Right lobe of liver (tissue), 6 donors: ENCODE measurements around the gene BCR. TPM values are rescaled to one million over a fixed set of nuclear protein-coding genes. Genes with fewer than 3 reads are reported as not detected.
"Not testable (repeated sequence)": the region's sequence is repeated elsewhere in the genome, so short reads cannot be mapped to it uniquely, and the experiment has no call there.

Experiments used
- ATAC-seq, 4 donors: fragments of 200-7000 bp; cut with Tn5 transposase; one replicate each; pipeline ENCODE4 v1.9.1; 2020; ENCODE audit warnings: mild to moderate bottlenecking in 4 of 4, moderate library complexity in 4 of 4
- DNase-seq, 3 donors: peaks; one replicate each; pipeline ENCODE4 v3.0.0-alpha.2; 2020
- H3K27ac ChIP-seq, 3 donors: fragments of 200-600 bp; one replicate each; pipeline ENCODE4 v1.8.0; 2022
- H3K27me3 ChIP-seq, 2 donors: fragments of 200-600 bp; one replicate each; pipeline ENCODE4 v1.8.0; 2022
- H3K36me3 ChIP-seq, 4 donors: fragments of 200-600 bp; sonication (generic) in 1 of 4; one replicate each; pipeline versions ENCODE4 v1.5.1 to v1.8.0; 2017 to 2022; ENCODE audit warnings: control low read depth in 1 of 4
- H3K4me1 ChIP-seq, 4 donors: fragments of 200-600 bp; sonication (generic) in 1 of 4; one replicate each; pipeline versions ENCODE4 v1.5.1 to v1.8.0; 2017 to 2022; ENCODE audit warnings: control low read depth in 1 of 4
- H3K4me3 ChIP-seq, 3 donors: fragments of 200-600 bp; one replicate each; pipeline ENCODE4 v1.8.0; 2022
- H3K9me3 ChIP-seq, 4 donors: fragments of 200-600 bp; sonication (generic) in 1 of 4; one replicate each; pipeline versions ENCODE4 v1.5.1 to v1.8.0; 2017 to 2022; ENCODE audit warnings: control low read depth in 1 of 4
- CTCF ChIP-seq, 4 donors: fragments of 200-600 bp in 3 of 4; fragments of 450-650 bp in 1 of 4; IDR thresholded peaks; one replicate each; pipeline versions ENCODE4 v1.5.1 to v1.8.0; 2016 to 2022; ENCODE audit warnings: antibody characterized with exemption in 4 of 4, mild to moderate bottlenecking in 2 of 4
- POLR2A ChIP-seq: fragments of 450-650 bp; IDR thresholded peaks from one replicate; pipeline ENCODE4 v1.6.1; 2017; ENCODE audit warnings: antibody characterized with exemption, mild to moderate bottlenecking
- WGBS: methylation state at CpG from one replicate; pipeline ENCODE4 v1.1.6; 2018; ENCODE audit warnings: low coverage, low lambda C conversion rate; ENCODE audit not compliant: insufficient coverage; ENCODE audit errors: missing lambda C conversion rate; 5-methylcytosine and 5-hydroxymethylcytosine counted together
- intact Hi-C, 2 donors: fragments of 100-400 bp; cut with DNase I; formaldehyde crosslinking; loops; one replicate each; pipeline versions ENCODE4 v1.11.2 to v1.14.1; 2022
- small RNA-seq, 2 experiments: library from RNA; depleted of rRNA; stranded (forward); fragments of <200 nt; gene quantifications; one replicate each; pipeline ENCODE3, GENCODE V24; 2016
- total RNA-seq, 6 experiments: library from RNA; depleted of rRNA in 2 of 6; stranded (reverse); fragments of >200 nt in 2 of 6; fragmentation: NEBNext Ultra II Directional in 3 of 6; extraction: Animal tissue kit (Norgen Biotek cat#: 25700) in 3 of 6; gene quantifications; one replicate each; pipeline versions ENCODE4 v1.1.0 to v1.2.4, GENCODE V29; 2016 to 2023
- donor health status: DM: no; HTN: yes; CAD: no.
- donor health status: DM: no; HTN: no; CAD: no.
- donor health status: DM: no; HTN: no; CAD: no.
- donor health status: DM: no; HTN: yes; CAD: no.
- donor health status: DM: no; HTN: yes; CAD: no.

Gene BCR
- total RNA-seq, 6 experiments from 2014 or later, result 22.7 to 28.8 (median 24.3) TPM

- Histone ChIP-seq H3K4me3 (no peak overlapping the region), H3K4me1 (no peaks in the 10 kb centered on the region), H3K27me3 (no peaks in the 10 kb centered on the region), H3K36me3 (no peaks in the 10 kb centered on the region), H3K9me3 (no peaks in the 10 kb centered on the region), H3K27ac (no peak overlapping the region)
- ATAC-seq (peak in 2 of 4 donors; percentile 38 to 53), DNase-seq (no peak)
- intact Hi-C loops, result no loop called here
- WGBS, result 66% methylated on average over 3 of the region's 3 CpGs
- TF ChIP-seq CTCF (IDR thresholded peaks at IDR 0.05) (no peak), POLR2A (no peak)
Measured at GRCh38 chr22:23363683-23364082, 183.4 kb downstream of the BCR start.

DNA sequence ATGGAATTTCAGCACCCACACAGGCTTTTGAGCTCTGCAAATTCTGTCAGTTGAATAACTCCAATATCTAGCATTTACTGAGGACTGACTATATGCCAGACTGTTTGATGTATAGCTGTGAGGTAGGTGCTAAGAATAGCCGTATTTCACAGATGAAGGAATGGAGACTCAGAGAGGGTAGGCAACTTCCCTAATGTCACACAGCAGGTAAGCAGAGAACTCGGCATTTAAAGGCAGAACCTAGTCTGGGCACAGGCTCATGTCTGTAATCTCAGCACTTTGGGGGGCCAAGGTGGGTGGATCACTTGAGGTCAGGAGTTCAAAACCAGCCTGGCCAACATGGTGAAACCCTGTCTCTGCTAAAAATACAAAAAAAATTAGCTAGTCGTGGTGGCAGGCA, 184.1 kb downstream of the BCR start:
- Histone ChIP-seq H3K4me1 (no peaks in the 10 kb centered on the region), H3K4me3 (no peak overlapping the region), H3K9me3 (no peaks in the 10 kb centered on the region), H3K27me3 (no peaks in the 10 kb centered on the region), H3K36me3 (no peaks in the 10 kb centered on the region), H3K27ac (no peak overlapping the region)
- DNase-seq, result no peak
- WGBS, result 80% methylated on average over 3 of the region's 3 CpGs
- TF ChIP-seq CTCF (IDR thresholded peaks at IDR 0.05), result no peak
- no peak for TF ChIP-seq POLR2A
- no peak for ATAC-seq
- intact Hi-C loops, result no loop called here

DNA sequence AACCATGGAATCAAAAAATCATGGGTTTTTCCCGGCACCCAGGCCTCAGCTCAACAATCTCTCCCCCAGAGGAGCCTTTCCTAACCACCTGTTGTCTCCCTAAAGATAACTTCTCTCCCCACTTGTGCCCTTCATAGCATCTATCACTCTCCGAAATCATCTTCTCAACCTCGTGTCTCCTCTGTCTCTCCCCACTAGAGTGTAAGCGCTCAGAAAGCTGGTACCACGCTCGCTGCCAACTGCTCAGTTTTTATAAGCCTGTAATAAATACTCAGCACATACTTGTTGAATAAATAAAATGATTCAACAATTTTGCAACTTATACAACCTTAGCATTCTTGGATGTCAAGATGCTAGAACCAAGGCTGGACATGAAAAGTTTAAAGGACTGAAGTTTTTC, 185.2 kb downstream of the BCR start:
- H3K4me3 ChIP-seq, result no peak overlapping the region
- H3K27me3 ChIP-seq, result no peaks in the 10 kb centered on the region
- TF ChIP-seq CTCF (IDR thresholded peaks at IDR 0.05) (no peak), POLR2A (no peak)
- H3K27ac ChIP-seq, result no peak overlapping the region
- DNase-seq, result no peak
- no peaks in the 10 kb centered on the region for H3K36me3 ChIP-seq
- H3K4me1 ChIP-seq, result no peaks in the 10 kb centered on the region
- intact Hi-C loops, result no loop called here
- H3K9me3 ChIP-seq, result no peaks in the 10 kb centered on the region
- ATAC-seq, result no peak
- WGBS, result 95% methylated on average over 6 of the region's 6 CpGs

- Histone ChIP-seq H3K4me3 (no peak overlapping the region), H3K36me3 (no peaks in the 10 kb centered on the region), H3K9me3 (no peaks in the 10 kb centered on the region), H3K27ac (no peak overlapping the region), H3K4me1 (no peaks in the 10 kb centered on the region), H3K27me3 (no peaks in the 10 kb centered on the region)
- TF ChIP-seq CTCF (IDR thresholded peaks at IDR 0.05), result no peak
- no peak for TF ChIP-seq POLR2A
- intact Hi-C loops, result no loop called here
- no peak for ATAC-seq
- DNase-seq, result no peak
- 100% methylated on average over 1 of the region's 4 CpGs for WGBS
Measured at GRCh38 chr22:23365961-23366360, 185.7 kb downstream of the BCR start.

- H3K36me3 ChIP-seq, H3K27me3 ChIP-seq, intact Hi-C loops, H3K4me1 ChIP-seq, H3K4me3 ChIP-seq, H3K27ac ChIP-seq, ATAC-seq, DNase-seq, H3K9me3 ChIP-seq: not testable (repeated sequence)
- 33% methylated on average over 3 of the region's 3 CpGs for WGBS
Measured at GRCh38 chr22:23367196-23367595, 186.9 kb downstream of the BCR start.

Small RNA genes within 50 kb of the gene (small RNA-seq; reads per million reads assigned to genes)
- gene BCRP8 (0 reads per million in 2 experiments), gene RF00017 (0 reads per million in 2 experiments), gene RF00066 (0 reads per million in 2 experiments), gene RN7SL263P (0 reads per million in 2 experiments)

Other genes with a start within 250 kb of the BCR start
- gene GNAZ, start 110.0 kb upstream of the BCR start, total RNA-seq, result 1 to 10 TPM in 2 of 6 experiments, under 1 TPM in 4; 0.15 to 1.5 (median 0.53) TPM
- gene RSPH14, start 38.5 kb upstream of the BCR start, total RNA-seq, result not detected
- under 1 TPM; 0.07 to 0.65 (median 0.19) TPM for gene RAB36, start 35.0 kb upstream of the BCR start, total RNA-seq